RPMI8226 (cell line): ENCODE measurements around the gene PSMD4.
"Not testable (repeated sequence)": the region's sequence is repeated elsewhere in the genome, so short reads cannot be mapped to it uniquely, and the experiment has no call there.

Experiments used
- DNase-seq: peaks from one replicate; pipeline ENCODE4 v3.0.0-alpha.2; 2015

PSMD4 gene

DNA sequence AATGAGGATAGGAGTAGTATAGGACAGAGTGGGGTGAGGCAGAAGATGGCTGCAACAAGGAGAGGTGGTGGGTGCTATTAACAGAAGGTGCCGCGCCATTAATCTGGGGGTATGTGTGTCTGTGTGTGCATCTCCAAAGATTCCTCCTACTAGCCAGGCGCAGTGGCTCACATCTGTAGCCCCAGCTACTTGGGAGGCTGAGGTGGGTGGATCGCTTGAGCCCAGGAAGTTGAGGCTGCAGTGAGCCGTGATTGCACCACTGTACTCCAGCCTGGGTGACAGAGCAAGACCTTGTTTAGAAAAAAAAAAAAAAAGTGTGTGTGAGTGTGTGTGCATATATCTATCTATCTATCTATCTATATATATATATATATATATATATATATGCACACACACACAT is 20.8 kb downstream of the PSMD4 start:
- DNase-seq: not testable (repeated sequence)

DNA sequence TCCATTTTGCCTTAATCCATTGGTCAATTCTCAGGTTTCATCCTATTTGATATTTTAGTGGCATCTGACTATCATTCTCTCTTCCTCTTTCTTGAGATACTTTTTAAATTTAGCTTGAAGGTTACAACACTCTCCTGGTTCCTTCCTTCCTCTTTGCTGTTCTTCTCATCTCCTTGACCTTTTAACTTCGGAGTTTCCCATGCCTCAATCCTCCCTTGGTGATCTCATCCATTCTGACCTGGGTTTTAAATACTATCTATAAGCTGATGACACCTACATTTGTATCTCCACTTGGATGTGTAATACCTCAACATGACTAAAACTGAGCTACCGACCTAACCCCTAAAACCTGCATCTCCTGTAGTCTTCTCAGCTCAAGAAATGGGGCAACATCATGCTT is 22.7 kb downstream of the PSMD4 start:
- DNase-seq: peak; percentile 44

DNA sequence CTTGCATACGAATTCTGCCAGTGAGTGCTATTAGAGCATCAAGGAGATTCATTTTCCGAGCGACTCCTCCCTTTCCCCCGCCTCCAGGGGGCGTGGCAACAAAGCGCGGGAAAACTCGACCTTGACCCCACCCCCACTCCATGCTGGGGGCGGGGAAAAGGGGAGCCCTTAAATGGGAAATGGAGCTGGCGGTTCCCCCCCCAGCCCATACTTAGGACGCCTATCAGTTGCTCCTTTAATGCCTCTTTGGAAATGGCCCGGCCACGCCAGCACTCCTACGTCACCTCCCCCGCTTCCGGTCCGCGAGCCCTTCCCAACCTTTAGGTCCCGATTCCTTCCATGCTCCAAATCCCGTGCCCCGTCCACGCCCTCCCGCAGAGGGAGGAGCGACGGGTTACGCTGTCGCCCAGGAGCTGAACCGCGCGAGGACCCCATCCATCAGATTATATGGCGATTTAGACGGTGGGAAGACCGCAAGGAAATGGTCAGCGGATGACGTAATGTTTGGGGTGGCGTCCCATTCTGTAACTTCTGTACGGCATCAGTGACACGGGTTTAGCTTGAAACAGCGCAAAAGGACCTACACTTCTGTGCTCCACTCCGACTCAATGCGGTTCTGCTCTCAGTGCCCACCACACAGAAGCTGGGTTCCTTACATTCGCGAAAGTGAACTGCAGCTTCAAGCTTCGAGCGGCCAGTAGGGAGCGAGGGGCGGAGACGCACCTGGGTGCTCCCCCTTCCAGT is 26.9 kb downstream of the PSMD4 start:
- DNase-seq: peak; percentile 99

DNA sequence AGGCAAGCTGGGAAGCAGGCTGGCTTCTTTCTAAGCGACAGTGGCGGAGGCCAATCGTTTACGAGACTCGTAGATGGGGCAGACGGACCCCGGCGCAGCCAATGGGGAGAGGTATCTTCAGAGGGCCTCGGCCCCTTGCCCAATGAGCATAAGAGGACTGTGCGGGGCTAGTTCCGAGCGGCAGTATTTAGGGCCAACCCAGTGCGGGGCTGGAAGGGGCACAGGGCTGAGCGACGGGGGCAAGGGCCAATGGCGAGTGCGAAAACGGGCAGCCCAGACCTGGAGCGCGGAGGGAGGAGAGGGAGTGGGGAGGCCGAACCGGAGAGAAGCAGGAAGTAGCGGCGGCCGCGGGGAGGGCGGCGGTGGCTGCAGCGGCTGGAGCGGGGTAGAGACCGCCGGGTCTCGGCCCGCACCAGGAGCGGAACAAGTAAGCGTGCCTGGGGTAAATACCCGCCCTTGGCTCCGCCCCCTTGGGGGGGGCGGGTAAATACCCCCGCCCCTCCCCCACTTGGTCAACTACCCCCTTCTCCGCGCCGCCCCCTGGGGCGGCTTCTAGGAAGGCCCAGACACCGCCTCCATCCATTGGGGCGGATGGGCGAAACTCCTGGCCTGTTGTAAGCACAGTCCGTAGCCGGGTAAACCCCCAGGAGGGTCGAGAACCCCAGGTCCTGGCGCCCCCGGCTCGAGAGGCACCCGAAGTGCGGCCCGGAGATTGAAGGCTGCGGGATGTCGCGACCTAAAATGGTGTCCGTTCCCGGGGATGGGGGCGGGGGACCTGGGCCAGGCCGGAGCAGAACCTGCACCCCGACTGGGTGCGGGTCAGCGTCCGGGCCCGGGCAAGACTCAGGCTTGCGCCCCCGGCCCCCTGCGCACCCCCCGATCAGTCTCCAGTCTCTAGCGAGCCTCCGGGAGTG is 27.7 kb downstream of the PSMD4 start, which contains the start of gene ZNF687:
ZNF687 (plus strand) TSS at position 331 of the 914 bp plus-strand sequence. CDS start 3,993 bp downstream, outside the sequence.
- peak; percentile 100 for DNase-seq

DNA sequence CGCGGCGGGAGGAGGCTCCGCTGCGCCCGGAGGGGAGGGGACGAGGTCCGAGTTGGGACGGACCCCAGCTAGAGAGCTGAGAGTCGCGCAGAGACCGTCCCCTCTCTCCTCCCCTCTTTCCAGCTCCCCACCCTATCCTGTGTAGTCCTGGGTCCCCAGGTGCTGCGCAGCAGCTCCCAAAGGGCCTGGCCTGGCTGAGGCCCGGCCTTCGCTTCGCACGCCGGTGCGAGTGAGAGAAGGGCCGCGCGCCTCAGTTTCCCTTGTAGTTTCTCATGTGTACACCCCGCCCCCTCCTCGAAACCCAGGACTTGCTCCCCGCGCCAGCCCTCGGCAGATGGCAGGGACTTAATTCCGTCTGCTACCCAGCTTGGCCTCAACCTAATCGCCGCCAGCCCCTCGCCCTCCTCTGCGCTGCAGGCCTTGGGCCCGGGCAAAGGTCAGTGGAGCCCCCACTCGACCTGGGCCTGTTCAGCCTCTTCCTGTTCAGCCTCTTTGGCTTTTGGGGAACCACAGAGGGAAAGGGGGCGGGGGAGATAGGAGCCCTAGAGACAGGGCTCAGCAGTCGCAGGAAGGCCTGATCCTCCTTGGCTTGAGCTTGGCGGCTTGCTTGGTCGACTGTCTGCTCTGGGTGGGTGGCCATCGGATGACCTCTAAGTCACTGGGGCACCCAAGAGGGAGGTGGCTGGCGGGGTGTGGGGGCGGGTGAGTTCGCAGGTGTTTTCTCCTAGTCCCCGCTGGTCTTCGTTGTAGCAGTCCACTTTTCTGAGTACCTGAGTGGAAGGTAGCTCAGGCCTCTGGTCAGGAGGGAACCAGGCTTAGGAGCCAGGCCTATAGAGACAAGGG is 28.6 kb downstream of the PSMD4 start:
- peak; percentile 37 for DNase-seq

DNA sequence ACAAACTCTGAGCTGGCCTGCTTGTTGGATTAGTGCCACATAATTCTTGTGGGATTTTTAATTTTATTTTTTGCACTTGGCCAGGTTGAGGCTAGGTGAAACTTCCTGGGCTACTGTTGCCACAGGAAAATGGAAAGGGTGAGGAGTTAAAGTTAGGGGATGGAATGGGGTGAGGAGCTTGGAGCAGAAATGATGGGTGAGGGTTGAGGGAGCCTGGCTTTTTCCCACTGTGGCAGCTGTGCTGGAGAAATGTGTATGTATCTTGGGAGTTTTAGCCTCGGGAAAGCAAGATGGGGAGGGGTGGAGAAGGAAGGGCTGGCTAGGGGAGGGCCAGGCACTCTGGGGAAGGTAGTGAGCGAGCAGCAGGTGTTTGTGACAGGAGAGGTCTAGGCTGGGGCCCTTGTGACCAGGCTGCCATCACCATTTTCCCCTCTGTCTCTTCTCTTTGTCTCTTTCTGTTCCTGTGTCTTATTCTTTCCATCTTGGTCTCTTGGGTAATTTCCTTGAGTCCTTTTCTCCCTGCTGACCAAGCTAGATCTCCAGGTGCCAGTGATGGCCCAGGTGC is 29.6 kb downstream of the PSMD4 start:
- DNase-seq: no peak

DNA sequence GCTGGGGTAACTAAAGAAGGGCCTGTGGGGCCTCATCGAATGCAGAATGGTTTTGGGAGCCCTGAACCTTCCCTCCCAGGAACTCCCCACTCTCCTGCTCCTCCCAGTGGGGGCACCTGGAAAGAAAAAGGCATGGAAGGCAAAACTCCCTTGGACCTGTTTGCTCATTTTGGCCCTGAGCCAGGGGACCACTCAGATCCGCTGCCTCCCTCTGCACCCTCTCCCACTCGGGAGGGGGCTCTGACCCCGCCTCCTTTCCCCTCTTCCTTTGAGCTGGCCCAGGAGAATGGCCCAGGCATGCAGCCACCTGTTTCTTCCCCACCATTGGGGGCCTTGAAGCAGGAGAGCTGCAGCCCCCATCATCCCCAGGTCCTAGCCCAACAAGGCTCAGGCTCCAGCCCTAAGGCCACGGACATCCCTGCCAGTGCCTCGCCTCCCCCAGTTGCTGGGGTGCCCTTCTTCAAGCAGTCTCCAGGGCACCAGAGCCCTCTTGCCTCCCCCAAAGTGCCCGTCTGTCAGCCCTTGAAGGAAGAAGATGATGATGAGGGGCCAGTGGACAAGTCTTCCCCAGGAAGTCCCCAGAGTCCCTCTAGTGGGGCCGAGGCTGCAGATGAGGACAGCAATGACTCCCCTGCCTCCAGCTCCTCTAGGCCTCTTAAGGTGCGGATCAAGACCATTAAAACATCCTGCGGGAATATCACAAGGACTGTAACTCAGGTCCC is 32.2 kb downstream of the PSMD4 start:
- DNase-seq: no peak

DNA sequence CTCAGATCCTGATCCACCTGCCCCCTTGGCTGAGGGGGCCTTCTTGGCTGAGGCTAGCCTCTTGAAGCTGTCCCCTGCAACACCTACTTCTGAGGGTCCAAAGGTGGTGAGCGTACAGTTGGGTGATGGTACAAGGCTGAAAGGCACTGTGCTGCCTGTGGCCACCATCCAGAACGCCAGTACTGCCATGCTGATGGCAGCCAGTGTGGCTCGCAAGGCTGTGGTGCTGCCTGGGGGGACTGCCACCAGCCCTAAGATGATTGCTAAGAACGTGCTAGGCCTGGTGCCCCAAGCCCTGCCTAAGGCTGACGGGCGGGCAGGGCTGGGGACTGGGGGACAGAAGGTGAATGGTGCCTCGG is 32.8 kb downstream of the PSMD4 start:
- no peak for DNase-seq

DNA sequence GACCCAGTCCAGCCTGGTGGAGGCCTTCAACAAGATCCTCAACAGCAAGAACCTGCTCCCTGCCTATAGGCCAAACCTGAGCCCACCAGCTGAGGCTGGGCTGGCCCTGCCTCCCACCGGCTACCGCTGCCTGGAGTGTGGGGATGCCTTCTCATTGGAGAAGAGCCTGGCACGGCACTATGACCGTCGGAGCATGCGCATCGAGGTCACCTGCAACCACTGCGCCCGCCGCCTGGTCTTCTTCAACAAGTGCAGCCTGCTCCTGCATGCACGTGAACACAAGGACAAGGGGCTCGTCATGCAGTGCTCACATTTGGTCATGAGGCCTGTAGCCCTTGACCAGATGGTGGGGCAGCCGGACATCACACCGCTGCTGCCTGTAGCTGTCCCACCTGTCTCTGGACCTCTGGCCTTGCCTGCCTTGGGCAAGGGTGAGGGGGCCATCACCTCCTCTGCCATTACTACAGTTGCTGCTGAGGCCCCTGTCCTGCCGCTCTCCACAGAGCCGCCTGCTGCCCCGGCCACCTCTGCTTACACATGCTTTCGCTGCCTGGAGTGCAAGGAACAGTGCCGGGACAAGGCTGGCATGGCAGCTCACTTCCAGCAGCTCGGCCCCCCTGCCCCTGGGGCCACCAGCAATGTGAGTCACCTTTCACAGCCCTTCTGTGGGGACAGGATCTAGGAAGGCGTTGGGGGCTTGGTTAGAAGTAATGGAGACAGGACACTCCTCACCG is 33.4 kb downstream of the PSMD4 start:
- DNase-seq: no peak

DNA sequence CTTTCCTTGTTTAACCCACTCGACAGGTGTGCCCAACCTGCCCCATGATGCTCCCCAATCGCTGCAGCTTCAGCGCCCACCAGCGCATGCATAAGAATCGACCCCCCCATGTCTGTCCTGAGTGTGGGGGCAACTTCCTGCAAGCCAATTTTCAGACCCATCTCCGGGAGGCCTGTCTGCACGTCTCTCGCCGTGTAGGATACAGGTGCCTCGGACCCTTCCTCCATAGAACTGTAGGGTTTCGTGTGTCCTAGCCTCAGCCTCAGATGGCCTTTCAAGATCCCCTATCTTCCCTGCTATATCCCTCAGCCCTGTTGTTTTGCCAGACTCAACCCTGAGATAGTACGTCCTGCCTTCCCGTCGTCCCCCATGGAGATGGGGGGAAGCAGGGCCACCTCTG is 34.0 kb downstream of the PSMD4 start:
- no peak for DNase-seq

DNA sequence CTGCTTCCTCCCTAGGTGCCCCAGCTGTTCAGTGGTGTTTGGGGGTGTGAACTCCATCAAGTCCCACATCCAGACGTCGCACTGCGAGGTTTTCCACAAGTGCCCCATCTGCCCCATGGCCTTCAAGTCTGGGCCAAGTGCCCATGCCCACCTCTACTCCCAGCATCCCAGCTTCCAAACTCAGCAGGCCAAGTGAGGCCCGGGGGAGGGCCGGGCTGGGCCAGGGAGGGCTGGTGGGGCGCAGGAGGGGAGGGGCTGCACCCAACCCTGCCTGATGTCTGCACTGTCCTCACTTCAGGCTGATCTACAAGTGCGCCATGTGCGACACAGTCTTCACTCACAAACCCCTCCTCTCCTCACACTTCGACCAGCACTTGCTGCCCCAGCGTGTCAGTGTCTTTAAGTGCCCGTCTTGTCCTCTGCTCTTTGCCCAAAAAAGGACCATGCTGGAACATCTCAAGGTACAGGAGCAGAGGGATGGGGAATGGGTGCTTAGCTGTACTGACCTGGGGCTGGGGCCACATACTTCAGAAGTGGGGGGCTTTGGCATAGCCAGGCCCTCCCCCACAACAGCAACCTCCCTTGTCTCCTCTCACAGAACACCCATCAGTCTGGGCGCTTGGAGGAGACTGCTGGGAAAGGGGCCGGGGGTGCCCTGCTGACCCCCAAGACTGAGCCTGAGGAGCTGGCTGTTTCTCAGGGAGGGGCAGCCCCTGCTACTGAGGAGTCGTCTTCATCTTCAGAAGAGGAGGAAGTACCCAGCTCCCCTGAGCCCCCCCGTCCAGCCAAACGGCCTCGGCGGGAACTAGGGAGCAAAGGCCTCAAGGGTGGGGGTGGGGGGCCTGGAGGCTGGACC is 34.8 kb downstream of the PSMD4 start:
- no peak for DNase-seq

DNA sequence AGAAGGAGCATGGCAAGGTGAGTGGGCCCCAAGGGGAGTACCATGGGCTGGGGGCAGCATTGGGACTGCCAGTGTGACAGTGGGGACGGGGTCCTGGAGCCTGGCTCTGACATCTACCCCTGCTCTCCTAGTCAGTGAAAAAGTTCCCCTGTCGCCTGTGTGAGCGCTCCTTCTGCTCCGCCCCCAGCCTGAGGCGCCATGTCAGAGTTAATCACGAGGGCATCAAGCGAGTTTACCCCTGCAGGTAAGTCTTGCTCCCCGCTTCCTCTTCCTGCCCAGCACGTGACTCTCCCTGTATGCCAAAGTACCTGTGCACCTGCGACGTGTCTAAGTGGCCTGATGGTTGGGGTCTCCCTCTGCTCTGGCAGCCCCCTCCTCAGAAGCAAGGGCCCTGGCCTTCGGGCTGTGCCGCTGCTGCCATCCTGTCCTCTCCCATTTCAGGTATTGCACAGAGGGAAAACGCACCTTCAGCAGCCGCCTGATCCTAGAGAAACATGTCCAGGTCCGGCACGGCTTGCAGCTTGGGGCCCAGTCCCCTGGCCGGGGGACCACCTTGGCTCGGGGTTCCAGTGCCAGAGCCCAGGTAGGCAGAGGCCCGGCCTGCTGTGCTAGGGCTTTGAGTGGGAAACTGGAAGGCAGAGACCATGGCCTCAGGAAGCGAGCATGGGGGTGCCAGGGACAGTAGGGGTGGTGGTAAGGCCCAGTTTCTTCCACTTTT is 35.6 kb downstream of the PSMD4 start:
- no peak for DNase-seq

DNA sequence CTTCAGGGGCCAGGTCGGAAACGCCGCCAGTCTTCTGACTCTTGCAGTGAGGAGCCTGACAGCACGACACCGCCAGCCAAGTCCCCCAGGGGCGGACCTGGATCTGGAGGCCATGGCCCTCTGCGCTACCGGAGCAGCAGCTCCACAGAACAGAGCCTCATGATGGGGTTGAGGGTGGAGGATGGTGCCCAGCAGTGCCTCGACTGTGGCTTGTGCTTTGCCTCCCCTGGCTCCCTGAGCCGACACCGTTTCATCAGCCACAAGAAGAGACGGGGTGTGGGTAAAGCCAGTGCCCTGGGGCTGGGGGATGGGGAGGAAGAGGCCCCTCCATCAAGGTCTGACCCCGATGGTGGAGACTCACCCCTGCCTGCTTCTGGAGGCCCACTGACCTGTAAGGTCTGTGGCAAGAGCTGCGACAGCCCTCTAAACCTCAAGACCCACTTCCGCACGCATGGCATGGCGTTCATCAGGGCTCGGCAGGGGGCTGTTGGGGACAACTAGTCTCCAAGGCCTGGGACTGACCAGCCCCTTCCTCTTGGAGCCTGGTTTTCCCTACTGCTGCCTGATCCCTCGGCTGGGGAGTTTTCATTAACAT is 36.3 kb downstream of the PSMD4 start:
- no peak for DNase-seq

DNA sequence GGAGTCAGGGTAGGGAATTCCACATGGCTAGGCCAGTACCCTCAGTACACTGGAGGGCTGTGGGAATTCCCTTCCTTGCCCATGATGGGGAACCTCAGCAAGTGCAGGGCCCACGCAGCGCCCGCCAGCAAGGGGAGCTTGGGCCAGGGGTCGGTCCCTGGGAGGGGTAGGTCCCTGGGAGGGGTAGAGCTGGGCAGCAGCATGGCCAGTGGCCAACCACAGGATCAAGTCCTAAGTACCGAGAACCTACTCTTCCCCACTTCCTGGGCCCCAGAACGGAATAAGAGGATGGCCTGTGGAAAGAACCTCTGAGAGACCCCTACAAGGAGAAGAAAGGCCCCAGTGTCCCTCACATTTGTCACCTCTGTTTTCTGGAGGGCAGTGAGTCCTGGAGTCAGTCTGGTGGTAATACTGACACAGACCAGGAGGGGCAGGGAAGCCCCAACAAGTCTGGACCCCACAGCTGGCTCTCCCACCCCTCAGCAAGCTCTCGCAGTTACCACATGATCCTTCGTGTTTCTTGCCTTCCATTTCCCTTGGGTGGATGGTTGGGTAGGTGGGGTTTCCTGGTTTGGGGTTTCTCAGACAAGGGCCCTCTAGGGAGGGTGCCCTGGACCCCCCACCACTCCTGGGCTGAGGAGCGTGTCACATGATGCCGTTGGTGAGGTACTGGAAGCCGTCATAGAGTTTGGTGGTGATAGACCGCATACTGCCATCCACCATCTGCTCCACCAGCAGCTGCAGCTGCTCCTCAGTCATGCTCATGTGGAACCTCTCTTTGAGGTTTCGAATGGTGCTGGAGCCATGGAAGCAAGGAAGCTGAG is 37.9 kb downstream of the PSMD4 start:
- no peak for DNase-seq

DNA sequence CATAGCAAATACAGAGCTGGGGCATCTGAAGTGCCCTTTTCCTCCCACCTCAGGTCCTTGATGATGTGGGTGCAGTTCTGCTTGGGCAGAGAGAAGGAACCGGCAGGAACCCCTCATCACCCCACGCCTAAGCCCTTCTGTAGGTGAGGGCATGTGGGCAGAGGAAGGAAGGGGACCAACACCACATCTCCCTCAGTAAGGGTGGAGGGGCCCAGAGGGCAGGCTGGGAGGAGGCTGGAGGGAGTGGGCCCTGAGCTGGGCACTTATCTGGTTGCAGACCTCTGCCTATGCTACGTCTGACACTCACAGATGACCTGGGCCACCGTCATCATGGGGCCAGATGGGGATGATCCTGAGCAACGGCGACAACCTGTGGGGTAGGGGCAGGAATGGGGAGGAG is 38.6 kb downstream of the PSMD4 start:
- DNase-seq: no peak

DNA sequence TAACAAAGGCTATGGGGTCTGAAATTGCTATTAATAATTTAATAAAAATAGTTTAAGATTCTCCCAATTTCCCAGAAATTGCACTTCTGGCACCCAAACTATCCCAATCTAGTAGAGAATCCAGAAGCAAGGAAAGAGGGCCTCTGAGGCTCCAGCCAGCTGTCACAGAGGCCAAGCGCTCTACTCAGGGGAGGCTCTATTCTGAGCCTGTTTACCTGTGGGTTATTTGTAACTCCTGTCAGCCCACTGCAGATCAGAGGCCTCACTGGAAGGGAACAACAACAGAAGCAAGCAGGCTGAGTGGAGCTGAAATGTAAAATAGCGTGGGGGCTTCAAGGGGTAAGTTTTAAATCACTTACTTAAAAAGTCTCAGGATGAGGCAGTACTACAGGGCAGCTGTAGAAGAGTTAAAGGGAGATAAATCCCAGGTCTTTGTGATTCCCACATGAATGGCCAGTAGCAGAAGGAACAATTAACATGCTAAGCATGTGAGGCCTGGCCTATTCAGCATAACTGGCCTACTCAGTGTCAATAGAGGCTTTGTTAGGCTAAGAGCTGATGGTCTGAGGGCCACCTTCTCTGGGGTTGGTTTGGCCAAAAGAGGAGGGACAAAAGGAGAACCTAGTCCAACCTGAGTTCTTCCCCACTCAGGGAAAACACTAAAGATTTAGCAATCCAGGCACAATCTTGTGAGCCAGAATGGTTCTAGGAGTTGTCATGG is 40.4 kb downstream of the PSMD4 start:
- DNase-seq: no peak

DNA sequence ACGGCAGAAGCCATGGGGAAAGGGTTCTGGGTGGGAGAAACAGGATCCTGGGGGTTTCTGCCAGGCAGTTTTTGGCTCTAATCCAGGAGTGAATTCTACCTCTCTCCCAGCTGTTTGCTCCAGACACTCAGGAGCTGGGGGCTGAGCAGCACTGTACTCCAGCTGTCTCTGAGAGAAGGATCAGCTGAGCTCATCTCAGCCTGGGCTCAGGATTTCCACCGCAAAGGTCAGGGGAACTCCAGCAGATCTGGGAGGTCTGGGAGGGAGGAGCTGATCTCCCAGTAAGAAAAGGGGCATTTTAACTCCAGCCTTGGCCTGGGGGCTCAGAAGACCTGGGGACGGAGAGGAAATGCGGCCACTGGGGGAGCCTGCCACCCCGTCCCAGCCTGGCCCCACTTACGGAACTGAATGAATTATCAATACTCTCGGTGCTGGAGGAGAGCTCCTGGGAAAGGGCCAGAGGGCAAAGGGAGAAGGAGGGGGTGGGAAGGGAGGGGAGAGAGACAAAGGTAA is 55.3 kb downstream of the PSMD4 start:
- no peak for DNase-seq
